BLaER1 (cell line): ENCODE data around the gene SUCLG1.

Experiments used
- H3K27ac ChIP-seq: shearing (Covaris generic); formaldehyde crosslinking; 2 replicates; pipeline ENCODE4 v1.8.1; 2022
- H3K27me3 ChIP-seq: shearing (Covaris generic); formaldehyde crosslinking; 2 replicates; pipeline ENCODE4 v1.8.1; 2022
- H3K36me3 ChIP-seq: shearing (Covaris generic); formaldehyde crosslinking; 2 replicates; pipeline ENCODE4 v1.8.1; 2022
- H3K4me1 ChIP-seq: shearing (Covaris generic); formaldehyde crosslinking; 2 replicates; pipeline ENCODE4 v1.8.1; 2022
- H3K4me2 ChIP-seq: shearing (Covaris generic); formaldehyde crosslinking; 2 replicates; pipeline ENCODE4 v1.8.1; 2022
- H3K4me3 ChIP-seq: shearing (Covaris generic); formaldehyde crosslinking; 2 replicates; pipeline ENCODE4 v1.8.1; 2022
- H3K9ac ChIP-seq: shearing (Covaris generic); formaldehyde crosslinking; 2 replicates; pipeline ENCODE4 v1.8.1; 2022
- H3K9me3 ChIP-seq: shearing (Covaris generic); formaldehyde crosslinking; 2 replicates; pipeline ENCODE4 v1.8.1; 2022
- H4K20me1 ChIP-seq: shearing (Covaris generic); formaldehyde crosslinking; 2 replicates; pipeline ENCODE4 v1.8.1; 2022
- Cebpa-rat ChIP-seq: shearing (Covaris generic); IDR thresholded peaks from 2 replicates; pipeline ENCODE4 v1.8.1; 2022

The SUCLG1 gene

DNA sequence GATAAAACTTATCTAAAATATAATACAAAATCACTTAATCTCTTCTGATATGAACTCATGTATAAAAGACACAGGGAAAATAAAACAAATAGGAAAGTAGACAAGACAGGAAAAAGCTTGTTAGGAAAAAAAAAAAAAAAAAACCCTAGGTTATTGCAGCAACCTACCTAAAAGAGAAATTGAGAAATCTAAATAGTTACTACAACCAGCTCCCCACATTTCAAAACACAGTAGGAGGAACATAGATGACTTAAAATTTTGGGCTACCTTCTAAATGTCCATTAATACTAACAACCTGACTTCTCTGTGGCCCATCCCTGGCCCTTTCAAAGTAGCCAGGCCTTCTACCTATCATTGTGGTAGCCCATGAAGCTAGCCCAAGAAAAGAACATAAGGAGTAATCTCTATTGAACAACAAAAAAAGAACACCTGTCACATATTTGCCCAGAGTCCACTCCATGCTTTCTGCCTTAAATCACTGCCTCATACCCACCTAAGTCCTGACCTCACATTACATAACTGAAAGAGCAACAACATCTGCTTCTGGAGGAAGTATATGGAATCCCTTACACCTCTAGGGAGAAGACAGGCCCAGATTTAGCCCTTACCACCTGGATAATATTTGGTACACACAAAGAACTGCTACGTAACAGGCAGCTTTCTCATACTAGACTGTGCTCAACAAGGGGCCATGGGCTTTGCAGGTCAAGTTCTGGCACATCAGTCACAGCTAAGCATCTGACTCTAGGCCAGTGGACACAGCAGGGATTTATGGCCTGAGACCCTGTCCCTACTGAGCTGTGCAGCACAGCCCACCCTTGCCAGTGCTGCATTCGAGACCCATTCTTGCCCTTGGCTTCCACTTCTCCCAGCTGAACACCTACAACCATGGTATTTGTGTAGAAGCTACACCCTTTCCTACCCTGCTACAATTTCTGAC, 8.5 kb downstream of the SUCLG1 start:
- no peaks in the 10 kb centered on the region for H3K9me3 ChIP-seq
- H3K9ac ChIP-seq: no peak overlapping the region
- H3K27ac ChIP-seq: no peak overlapping the region
- peaks cover 48% of the 10 kb centered on the region for H4K20me1 ChIP-seq
- no peaks in the 10 kb centered on the region for H3K27me3 ChIP-seq
- no peak for TF ChIP-seq Cebpa-rat
- peaks cover 13% of the 10 kb centered on the region for H3K4me1 ChIP-seq
- H3K4me3 ChIP-seq: no peak overlapping the region
- H3K36me3 ChIP-seq: peaks cover 47% of the 10 kb centered on the region
- peak overlapping the region; percentile 35 for H3K4me2 ChIP-seq

DNA sequence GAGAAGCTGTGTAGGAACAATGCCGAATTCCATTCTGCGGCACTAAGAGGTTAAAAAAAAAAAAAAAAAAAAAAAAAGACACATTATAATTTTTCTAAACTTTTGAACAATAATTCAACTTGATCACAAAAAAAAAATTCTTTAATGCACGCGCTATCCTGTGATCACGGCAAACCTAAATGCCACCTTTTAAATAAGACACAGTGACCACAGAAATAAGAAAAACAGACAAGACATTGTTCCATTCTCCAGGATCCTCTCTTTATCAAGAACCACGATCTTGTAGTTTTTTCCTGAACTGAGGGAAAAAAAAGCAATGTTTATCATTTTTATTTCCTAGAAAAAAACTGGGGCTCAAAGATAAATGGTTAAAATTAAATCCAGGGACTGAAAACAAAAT, 9.4 kb downstream of the SUCLG1 start:
- Histone ChIP-seq H4K20me1 (peaks cover 47% of the 10 kb centered on the region), H3K36me3 (peaks cover 52% of the 10 kb centered on the region), H3K9me3 (no peaks in the 10 kb centered on the region), H3K4me3 (no peak overlapping the region), H3K27ac (no peak overlapping the region), H3K4me1 (peaks cover 13% of the 10 kb centered on the region), H3K27me3 (no peaks in the 10 kb centered on the region), H3K9ac (no peak overlapping the region), H3K4me2 (no peak overlapping the region)
- no peak for TF ChIP-seq Cebpa-rat

DNA sequence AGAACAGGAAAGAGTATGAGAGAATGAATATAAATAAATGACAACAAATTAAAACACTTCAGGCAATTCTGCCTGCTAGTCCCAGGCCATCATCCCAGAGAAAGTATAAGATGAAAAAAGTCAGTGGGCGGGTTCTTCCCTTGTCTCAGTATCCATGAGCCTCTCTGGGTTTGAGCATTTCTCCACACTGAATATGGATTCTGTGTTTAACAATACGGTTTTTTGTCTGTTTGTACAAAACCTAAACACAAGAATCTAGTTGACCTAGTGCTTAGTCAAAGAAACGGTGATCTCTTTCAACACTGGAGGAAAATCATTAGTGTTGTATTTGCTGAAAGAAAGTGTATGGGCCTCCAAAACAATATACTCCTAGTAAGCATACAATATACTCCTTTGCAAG, 10.0 kb downstream of the SUCLG1 start:
- no peak overlapping the region for H3K27ac ChIP-seq
- H3K9ac ChIP-seq: no peak overlapping the region
- no peak overlapping the region for H3K4me2 ChIP-seq
- no peaks in the 10 kb centered on the region for H3K27me3 ChIP-seq
- peaks cover 49% of the 10 kb centered on the region for H3K36me3 ChIP-seq
- no peak for TF ChIP-seq Cebpa-rat
- peaks cover 40% of the 10 kb centered on the region for H4K20me1 ChIP-seq
- H3K4me3 ChIP-seq: no peak overlapping the region
- no peaks in the 10 kb centered on the region for H3K9me3 ChIP-seq
- H3K4me1 ChIP-seq: peaks cover 13% of the 10 kb centered on the region

DNA sequence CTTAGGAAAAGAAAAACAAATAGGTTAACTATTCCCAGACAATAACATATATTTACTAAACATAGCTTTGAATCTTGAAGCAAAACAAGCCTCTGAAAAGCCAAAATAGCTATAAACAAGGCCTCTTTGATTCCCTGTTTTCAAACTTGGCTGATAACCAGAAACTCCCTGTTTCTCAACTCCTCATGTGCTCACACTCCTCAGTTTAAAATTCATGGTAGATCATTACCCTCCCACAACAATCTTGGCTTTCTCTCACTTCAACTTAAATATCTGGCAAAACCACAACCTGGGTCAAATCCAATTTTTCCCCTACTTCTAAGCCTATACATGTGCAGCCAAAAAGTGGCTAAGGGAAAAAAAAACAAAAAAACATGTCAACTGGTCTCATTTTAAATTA, 15.6 kb downstream of the SUCLG1 start:
- no peak for TF ChIP-seq Cebpa-rat
- peaks cover 82% of the 10 kb centered on the region for H3K36me3 ChIP-seq
- H4K20me1 ChIP-seq: no peaks in the 10 kb centered on the region
- peaks cover 15% of the 10 kb centered on the region for H3K9me3 ChIP-seq
- 0 out of 2 replicates have a peak, but pooled peaks cover under 1% of the 10 kb centered on the region for H3K4me1 ChIP-seq
- no peak overlapping the region for H3K4me2 ChIP-seq
- no peaks in the 10 kb centered on the region for H3K27me3 ChIP-seq
- no peak overlapping the region for H3K4me3 ChIP-seq
- H3K27ac ChIP-seq: no peak overlapping the region
- no peak overlapping the region for H3K9ac ChIP-seq

DNA sequence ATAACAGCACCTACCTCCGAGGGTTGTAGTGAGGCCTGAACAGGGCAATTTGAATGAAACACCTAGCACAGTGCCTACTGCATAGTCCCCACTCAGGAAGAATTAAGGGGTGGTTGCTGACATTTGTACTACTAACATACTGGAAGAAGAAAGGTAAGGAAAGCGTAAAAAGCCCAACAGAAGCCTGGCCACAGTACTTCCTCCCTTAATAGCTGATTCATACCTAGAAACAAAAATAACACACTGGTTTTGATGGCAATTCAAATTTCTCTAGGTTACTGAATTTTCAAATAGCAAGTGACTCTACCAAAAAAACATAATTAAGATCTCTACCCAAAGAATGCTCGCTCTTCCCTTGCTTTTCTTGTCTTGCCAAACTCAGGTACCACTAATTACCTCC, 16.2 kb downstream of the SUCLG1 start:
- Histone ChIP-seq H3K4me3 (no peak overlapping the region), H3K27ac (no peak overlapping the region), H3K4me1 (peaks cover 6% of the 10 kb centered on the region), H3K9me3 (peaks cover 16% of the 10 kb centered on the region), H3K4me2 (no peak overlapping the region), H3K9ac (no peak overlapping the region), H3K27me3 (no peaks in the 10 kb centered on the region), H4K20me1 (no peaks in the 10 kb centered on the region), H3K36me3 (peaks cover 85% of the 10 kb centered on the region)
- no peak for TF ChIP-seq Cebpa-rat

DNA sequence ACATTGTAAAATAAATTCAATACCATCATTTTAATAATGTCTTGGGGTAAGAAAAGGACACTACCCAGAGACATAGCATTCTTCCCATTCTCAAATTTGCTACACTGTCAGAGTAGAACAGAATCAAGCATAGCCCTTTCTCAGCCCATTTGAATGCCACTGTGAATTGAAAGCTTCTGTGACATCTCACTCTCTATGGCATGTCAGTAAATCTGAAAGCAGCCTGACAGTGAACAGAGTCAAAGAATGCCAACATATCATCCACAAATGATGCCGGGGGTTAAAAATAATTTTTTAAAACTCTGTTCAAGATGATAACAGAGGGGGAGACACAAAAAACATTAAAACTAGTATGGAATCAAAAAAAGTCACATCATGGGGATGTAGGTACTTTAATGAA, 17.6 kb downstream of the SUCLG1 start:
- no peaks in the 10 kb centered on the region for H3K27me3 ChIP-seq
- H3K27ac ChIP-seq: no peak overlapping the region
- H3K9ac ChIP-seq: no peak overlapping the region
- H4K20me1 ChIP-seq: no peaks in the 10 kb centered on the region
- no peak for TF ChIP-seq Cebpa-rat
- H3K36me3 ChIP-seq: peaks cover 81% of the 10 kb centered on the region
- H3K4me3 ChIP-seq: no peak overlapping the region
- H3K4me1 ChIP-seq: peaks cover 9% of the 10 kb centered on the region
- H3K9me3 ChIP-seq: peaks cover 16% of the 10 kb centered on the region
- H3K4me2 ChIP-seq: no peak overlapping the region

DNA sequence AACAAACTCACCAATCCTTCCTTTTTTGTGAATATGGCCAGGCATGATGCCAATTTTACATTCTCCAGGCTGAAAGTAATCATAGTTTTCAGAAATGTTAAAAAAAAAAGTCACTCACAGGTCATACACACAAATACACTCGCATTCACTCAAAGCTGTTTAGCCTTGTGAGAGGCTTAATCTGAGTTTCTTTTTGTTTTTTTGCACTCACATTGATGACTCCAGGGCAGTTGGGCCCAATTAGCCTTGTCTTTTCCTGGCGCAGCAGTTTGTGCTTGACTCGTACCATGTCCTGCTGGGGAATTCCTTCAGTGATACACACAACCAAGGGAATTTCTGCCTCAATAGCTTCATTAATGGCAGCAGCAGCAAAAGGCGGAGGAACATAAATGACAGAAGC, 18.0 kb downstream of the SUCLG1 start:
- H4K20me1 ChIP-seq: no peaks in the 10 kb centered on the region
- peaks cover 9% of the 10 kb centered on the region for H3K4me1 ChIP-seq
- H3K36me3 ChIP-seq: peaks cover 80% of the 10 kb centered on the region
- no peak overlapping the region for H3K27ac ChIP-seq
- H3K9me3 ChIP-seq: peaks cover 16% of the 10 kb centered on the region
- H3K4me2 ChIP-seq: no peak overlapping the region
- no peak overlapping the region for H3K4me3 ChIP-seq
- no peak for TF ChIP-seq Cebpa-rat
- H3K27me3 ChIP-seq: no peaks in the 10 kb centered on the region
- no peak overlapping the region for H3K9ac ChIP-seq

DNA sequence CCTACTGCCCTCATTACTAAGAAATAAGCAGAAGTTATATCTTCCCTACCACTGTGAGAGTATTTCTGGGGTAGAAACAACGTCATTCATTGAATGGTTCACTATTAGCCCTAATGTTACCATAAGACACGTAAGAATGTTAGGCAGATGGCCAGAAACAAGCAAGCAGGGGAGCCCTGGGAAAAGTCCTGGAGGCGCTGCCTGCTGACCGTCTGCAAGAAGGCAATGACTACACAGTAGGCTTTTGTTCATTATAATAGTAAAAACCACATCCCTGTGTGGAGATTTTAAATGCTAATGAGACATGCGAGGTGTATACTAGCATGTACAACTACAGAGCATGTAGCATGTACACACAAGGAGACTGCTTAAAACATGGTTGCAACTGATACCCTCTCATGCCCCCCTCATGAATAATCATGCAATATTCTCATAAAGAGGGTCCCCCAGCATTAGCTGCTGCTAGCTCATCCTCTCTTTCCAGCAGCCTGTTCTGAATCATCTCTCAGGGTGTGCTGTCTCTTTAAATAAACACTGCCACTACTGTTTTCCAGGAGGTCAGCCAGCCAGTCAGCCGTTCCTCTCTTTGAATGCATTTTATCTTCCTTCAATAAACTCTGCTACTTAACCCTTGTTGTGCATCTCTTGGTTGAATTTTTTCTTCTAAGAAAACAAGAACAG, 23.6 kb downstream of the SUCLG1 start:
- H3K36me3 ChIP-seq: peaks cover 88% of the 10 kb centered on the region
- H3K27me3 ChIP-seq: no peaks in the 10 kb centered on the region

DNA sequence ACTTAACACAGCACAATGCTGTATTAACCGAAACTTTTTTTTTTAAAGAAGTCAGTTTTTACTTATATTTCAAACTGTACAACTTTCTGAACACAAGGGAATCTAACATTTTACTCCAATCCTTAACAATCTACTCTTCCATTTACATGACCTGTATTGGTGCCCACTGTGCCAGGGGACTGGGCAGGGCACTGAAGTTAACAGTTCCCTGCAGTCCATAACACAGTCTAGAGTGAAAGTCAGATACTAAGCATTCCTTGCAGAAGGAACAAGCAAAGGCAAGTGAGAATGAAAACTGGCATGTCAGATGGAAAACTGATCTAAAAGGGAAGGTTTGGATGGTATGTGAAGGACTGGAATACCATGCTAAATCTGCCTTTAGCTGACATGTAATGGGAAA, 29.8 kb downstream of the SUCLG1 start:
- Histone ChIP-seq H3K4me2 (no peak overlapping the region), H3K27ac (no peak overlapping the region), H3K9me3 (no peaks in the 10 kb centered on the region), H3K36me3 (peaks cover 63% of the 10 kb centered on the region), H3K4me1 (no peaks in the 10 kb centered on the region), H3K27me3 (no peaks in the 10 kb centered on the region), H4K20me1 (no peaks in the 10 kb centered on the region), H3K9ac (no peak overlapping the region), H3K4me3 (no peak overlapping the region)
- TF ChIP-seq Cebpa-rat: no peak

More for the DNA sequence above, 23.6 kb downstream of the SUCLG1 start:
- H3K9me3 ChIP-seq: peaks cover 14% of the 10 kb centered on the region; the same call in 1 of the 2 replicates
- H3K27ac ChIP-seq: no peak overlapping the region
- peaks cover 9% of the 10 kb centered on the region for H3K4me1 ChIP-seq
- H3K4me2 ChIP-seq: no peak overlapping the region
- H3K9ac ChIP-seq: no peak overlapping the region
- H3K4me3 ChIP-seq: no peak overlapping the region
- no peak for TF ChIP-seq Cebpa-rat
- no peaks in the 10 kb centered on the region for H4K20me1 ChIP-seq
